GM21515 (cell line): ENCODE results near the gene TOM1L2.

Experiments used
- ATAC-seq: cut with Tn5 transposase; IDR thresholded peaks from one replicate; pipeline ENCODE4 v1.9.1; 2021; ENCODE audit not compliant: unreplicated experiment

TOM1L2 gene

DNA sequence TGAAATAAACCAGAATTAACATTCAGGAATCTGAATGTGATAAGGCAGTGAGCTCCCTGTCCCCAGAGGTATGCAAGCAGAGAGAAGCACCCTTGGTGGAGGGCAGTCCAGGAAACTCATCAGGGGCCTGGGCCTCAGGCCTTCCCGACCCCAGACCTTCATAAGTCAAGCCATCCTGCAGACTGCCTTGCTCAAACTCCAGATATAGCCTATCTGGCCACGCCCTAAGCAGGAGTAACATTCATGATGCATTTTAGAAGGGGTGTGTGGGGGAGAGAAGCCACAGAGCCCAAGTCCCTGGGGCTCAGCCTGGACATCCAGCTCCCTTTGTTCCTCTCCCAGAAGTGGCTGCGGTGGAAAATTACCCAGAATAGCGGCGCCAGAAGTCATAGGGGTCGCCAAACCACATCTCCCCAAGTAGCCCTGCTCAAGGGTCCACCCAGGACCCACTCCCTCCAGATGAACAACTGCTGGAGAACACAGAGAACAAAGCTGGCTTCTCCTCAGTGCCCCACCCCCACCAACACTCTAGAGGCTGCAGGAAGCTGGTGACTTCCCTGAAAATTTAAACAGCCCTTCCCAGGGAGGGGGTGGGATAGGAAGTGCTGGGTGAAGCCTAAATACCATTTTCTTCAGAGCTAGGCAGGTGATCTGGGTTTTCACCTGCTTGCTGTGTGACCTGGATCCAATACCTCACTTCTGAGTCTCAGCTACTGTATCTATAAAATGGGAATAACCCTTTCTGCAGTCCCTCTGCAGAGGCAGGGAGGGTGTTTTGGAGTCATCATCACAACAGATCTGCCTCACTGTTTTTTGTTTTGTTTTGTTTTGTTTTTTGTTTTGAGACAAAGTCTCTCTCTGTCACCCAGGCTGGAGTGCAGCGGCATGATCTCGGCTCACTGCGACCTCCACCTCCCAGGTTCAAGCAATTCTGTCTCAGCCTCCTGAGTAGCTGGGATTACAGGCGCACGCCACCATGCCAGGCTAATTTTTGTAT is 133.9 kb downstream of the TOM1L2 start:
- no peak for ATAC-seq

DNA sequence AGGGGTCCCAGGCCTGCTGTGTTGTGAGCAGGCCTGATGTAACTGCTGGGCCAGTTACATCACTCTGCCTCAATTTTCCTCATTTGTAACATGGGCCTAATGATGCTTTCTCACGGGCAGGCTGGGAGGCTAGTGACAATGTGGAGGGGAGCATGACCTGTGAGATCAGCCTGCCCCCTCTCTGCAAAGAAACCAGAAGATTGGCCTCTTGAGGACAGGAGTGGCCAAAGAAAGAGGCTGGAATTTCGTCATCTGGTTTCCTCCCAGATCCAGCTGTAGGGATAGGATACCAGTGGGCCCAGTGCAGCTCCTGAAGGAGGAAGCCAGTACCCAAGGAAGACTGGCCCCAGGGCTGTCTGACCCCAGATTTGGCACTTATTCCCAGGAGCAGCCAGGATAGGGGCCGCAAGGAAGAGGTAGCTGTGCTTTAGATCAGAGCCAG is 134.8 kb downstream of the TOM1L2 start:
- ATAC-seq, result no peak

DNA sequence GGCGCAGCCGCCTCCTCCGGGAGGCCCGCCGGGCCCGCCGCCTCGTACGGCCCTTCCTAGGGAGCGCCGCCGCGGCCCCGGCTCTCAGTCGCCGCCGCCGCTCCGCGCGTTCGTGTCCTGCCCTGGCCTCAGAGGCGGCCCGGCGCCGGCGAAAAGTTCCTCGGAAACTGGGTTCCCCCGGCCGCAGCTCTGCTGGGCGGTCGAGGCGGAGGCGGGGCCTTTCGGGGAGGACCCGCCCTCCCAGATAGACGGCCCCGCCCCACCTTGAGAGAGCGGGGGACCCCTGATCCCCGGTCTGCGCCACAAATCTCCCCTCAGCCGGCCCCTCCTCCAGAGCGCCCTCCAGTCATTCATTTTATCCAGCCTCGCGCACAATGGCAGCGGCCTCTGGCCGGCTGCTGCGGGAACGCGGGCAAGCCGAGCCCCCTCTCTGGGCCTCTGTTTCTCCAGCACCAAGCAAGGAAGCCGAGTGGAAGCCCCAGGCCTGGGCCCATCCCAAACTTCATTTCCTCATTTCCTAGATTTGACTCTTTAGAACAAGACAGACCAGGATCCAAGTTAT is 135.3 kb downstream of the TOM1L2 start, which contains the start of gene SREBF1:
SREBF1 (minus strand) TSS at position 169 of the 562 bp plus-strand sequence. CDS start 169 bp downstream, outside the sequence.
- peak; percentile 29 for ATAC-seq

DNA sequence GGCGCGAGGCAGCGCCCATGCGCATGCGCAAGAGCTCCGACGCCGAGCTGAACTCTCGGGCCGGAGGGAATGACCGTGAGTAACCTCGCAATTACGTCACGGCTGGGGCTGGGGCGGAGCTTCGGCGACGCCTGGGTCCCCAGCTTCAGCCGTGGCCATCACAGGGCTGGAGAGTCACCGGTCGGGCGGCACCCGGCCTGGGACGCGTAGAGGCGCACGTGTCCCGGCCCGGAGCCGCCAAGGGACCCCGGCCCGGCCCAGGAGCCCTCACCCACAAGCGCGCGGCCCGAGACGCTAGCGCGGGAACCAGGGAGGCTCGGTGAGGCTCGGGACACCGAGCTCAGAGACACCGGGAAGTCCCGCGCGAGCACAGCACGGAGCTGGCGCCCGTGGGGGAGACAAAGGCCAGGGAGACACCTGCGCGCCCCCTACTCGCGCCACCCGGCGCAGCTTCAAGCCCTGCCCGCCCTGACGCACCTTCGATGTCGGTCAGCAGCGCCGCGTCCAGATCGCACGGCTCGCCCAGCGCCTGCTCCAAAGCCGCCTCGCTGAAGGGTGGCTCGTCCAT is 135.9 kb downstream of the TOM1L2 start:
- peak; percentile 61 for ATAC-seq

DNA sequence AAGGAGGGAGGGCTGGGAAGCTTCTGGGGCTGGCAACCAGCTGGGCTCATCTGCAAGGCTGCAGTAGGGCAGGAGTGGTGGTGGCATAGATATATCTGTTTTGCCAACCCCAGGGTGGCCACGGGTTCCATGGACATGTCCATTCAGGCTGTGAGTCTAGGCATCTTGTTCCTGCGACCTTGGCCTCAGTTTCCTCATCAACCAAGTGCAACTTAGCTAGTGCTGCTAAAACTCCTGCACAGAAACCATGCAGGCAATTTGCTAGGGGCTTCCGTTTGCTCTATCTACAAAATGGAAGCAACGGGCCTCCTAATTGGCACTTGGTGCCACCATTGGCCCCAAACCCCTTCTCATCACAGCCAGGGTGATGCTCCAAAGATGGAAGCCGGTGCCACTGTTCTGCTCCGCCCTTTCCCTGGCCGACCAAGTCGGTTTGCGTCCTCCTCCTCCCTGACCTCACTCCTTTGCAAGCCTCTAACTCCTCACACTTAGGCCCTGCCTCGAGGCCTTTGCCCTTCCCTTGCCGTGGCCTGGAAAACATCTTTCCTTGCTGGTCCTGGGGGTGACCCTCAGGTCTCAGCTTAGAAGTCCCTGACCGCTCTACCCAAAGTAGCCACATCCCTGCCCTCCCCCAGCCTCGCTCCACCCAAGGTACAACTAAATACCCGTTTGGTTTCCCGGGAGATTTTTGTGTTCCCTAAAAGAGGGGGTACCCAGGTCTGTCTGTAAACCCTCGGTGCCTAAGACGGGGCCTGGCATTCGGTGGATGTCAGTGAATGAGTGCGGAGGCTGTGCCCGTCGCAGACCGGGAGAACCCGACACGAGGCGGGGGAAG is 136.6 kb downstream of the TOM1L2 start:
- ATAC-seq, result no peak

DNA sequence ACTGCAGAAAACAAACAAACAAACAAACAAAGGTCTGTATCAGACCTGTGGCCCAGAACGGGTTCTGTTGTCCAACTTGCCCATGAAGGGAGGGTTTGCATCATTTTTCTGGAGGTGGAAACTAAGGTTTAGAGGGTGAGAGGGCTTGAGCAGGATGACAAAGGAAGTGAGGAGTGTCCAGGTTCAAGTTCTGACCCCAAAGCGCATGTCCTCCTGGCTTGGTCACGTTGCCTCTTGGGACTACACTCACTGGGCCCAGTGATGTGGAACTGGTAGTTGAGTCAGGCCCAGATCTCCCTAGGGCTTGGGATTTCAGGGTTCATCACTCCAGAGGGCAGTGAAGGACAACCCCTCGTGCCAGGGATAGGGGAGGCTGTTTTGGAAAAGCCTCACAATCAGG is 137.2 kb downstream of the TOM1L2 start:
- ATAC-seq, result no peak

DNA sequence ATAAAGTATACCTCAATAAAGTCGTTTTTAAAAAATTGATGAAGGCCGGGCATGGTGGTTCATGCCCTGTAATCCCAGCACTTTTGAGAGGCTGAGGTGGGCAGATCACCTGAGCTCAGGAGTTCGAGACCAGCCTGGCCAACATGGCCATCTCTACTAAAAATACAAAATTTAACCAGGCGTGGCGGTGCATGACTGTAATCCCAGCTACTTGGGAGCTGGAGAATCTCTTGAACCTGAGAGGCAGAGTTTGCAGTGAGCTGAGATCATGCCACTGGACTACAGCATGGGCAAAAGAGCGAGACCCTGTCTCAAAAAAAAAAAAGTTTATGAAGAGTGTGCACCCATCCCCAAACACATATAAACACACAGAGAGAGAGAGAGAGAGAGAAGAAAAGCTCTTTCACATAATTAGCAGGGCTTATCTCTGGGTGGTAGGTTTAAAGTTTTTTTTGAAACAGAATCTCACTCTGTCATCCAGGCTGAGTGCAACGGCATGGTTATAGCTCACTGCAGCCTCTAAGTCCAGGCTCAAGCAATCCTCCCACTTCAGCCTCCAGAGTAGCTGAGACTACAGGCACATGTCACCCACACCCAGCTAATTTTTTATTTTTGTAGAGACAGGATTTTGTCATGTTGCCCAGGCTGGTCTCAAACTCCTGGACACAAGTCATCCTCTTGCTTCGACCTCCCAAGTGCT is 138.4 kb downstream of the TOM1L2 start:
- no peak for ATAC-seq

DNA sequence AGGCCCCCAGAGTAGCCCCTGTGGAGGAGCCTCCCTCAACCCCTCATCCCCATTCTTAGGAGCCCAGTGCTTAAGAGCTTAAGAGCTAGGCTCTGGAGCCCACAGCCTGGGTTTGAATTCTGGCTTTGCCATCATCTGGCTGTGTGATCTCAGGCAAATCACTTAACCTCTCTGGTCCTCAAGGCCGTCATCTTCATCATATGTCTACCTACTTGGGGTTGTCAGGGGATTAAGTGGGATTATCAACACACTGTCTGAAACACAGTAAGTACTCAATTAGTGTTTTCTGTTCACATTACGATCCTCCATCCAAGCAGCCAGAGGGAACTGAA is 140.2 kb downstream of the TOM1L2 start:
- ATAC-seq, result no peak

DNA sequence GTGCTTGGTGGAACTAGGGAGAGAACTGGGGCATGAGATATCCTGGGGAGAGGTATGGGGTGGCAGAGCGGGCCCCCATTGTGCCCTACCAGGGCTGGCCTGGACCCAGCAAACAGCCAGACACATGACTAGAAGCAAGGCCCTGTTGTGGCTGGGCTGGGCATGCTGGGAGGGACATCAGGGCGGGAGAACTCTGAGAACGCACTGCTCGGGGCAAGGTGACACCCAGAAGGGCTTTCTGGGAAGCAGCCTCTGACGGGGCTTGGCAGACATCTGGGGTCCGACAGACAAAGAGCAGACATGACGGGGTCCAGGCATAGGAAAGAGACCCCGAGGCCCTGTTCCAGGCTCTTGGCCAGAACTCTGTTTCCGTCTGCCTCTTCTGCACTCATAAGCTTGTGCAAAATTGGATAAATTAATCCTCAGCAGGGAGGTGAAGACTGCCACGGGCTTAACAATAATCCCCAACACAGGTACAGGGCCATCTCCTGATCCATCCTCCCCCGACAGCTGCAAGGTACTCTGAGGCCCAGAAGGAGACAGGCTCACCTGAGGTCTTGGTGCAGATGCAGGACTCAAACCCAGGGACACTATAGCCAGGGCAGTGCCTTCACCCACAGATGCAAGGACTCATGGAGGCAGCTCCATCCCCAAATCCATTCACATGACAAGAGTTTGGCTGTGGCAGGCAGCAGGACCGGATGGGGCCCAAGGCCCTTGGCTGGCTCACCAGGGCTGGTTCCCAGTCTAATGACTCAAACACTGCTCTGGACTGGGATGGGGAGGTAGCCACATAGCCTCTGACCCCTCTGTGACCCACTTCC is 140.8 kb downstream of the TOM1L2 start:
- no peak for ATAC-seq

DNA sequence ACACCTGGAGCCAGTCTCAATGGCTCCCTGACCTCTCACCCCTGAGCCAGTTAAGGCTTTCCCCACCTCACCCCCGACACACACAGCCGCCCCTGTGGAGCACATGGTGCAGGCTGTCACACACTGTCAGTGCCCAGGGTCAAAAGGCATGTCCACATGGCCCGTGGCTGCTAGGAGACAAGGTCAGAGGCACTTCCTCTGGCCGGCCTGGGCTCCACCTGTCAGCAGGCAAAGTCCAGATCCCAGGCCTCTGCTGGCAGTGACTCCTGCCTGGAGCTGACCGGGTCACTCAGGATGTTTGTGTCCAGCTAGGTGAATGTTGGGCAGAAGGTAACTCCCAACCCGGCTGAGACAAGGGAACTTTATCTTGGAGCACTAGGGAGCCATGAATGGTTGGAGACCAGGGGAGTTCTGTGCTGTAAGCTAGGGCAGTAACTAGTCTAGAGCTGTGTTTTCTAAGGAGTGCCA is 141.4 kb downstream of the TOM1L2 start:
- no peak for ATAC-seq

DNA sequence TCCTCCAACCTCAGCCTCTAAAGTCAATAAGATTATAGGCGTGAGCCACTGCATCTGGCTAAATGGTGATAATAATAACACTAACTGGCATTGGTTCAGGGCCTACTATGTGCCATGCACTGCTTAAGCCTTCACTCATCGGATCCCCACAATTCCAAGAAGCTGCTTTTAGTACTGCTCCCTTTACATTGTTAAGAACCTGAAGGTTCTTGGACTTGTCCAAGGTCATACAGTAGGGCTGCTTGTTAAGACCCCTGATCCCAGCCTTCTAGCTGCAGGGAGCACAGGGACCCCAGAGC is 142.0 kb downstream of the TOM1L2 start:
- ATAC-seq, result no peak

DNA sequence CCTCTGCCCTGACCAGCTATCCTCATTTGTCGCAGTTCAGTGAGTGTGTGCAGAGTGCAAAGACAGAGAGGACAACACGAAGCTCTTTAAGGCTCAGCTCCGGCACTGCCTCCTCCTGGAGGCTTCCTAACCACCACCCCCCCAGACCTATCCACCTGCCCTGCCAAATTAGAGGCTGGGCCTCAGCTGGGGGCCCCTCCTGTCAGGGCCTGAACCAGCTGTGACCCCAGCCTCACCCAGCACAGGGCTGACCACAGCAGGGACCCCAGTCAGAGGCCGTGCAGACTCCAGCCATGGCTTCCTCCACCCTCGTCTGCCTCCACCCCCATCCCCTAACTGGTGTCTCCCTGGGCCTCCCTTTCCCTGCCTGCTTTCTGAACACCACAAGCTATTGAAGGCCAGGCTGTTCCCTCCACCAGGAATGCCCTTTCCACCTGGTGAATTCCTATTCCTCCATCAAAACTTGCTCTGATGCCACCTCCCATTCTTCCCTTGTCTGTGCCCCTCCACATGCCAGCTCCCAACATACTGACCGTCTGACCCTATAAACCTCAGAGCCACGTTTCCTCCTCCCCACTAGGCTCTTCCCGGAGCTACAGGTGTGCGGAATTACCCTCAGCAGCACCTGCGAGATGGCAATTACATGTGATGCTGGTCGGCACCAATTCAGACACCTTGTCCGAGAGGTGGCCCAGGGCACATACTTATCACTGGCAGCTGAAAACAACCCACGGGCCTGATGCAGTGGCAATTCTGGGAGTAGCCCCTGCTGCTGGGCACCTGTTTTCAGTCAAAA is 144.2 kb downstream of the TOM1L2 start:
- ATAC-seq, result no peak

DNA sequence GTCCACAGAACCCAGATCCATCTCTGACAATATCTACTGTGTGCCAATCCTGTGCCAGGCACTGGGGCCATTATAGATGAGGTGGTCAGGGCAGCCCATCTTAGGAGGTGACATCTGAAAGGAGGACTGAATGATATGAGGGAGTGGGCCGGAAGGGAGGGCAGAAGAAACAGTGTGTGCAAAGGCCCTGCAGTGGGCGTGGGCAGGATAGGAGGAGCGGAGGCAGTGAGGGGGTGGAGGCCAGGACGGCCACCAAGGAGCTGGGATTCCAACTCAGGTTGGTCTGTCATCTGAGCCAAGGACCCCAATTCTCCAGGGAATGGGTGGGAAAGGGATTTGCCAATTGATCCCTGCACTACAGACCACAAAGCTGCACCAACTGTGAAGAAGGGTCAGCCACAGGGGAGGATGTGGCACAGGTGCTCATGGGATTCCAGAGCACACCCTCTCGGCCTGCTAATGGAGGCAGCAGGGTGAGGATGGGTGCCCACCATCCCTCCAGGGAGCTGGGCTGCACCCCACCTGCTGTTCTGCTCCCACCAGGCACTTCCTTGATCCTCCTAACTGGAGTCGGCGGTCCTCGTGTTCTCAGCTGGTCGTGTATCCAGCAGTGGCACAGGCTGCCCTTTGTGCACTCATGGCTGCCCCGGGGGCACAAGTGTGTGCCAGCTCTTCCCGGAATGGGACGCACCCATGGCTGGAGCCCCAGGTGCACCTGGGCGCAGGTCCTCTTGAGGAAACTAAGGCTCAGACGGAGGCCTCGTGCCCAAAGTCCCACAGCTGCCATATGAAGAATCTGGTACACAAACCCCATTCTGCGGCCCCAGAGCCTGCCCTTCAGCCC is 145.0 kb downstream of the TOM1L2 start:
- ATAC-seq, result no peak

DNA sequence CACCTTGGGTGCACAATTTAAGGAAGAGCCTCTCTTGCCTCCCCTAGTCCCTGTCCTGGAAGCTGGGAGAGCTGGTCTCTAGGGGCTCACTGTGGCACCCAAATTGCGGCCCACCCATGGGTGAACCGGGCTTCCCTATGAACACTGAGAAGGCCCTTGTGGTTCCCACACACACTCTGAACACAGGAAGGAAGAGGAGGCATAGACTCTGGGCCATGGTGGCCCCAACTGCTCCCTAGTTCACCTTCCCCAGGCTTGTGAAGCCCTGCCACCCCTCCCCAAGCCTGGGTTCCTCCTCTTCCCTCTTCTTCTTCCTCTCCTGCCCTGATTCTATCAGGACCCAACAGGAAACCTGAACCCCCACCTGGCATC is 145.9 kb downstream of the TOM1L2 start:
- ATAC-seq, result no peak

DNA sequence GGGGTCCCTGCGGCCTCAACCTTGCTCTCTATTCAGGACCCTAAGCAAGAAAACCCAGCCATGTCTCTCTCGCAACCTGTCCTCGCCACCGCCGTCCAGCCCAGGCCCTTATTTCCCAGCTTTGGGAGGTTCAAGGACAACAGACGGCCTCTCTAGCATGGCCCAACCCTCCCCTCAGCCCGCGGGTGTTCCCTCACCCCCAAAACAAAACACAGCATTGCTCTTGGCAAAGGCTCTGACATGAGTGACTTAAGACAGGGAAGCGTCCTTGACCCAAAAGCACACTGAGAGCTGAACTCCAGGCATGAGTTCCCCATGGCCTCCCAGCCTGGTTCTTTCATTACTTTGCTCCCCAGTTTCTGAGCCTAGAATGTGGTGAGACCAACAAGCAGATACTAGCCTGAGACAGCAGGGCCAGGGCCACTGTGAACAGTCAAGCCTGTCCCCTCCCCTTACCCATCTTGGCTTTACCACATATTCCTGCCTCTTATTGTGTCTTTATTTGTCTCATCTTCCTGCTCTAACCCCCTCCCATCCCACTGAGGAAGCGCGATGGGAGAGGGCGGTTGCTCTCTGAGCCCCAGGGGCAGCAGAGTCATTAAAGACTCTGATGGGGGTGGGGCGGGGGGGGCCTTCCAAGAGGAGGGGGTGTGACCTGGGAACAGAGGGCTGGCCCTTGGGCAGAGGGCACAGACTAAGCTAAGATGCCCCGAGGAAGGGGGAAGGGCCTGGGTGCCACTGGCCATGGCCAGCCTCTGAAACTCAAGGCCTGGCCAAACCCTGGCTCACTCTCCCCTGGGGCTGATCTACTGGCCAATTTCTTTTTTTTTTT is 147.2 kb downstream of the TOM1L2 start:
- ATAC-seq, result no peak

DNA sequence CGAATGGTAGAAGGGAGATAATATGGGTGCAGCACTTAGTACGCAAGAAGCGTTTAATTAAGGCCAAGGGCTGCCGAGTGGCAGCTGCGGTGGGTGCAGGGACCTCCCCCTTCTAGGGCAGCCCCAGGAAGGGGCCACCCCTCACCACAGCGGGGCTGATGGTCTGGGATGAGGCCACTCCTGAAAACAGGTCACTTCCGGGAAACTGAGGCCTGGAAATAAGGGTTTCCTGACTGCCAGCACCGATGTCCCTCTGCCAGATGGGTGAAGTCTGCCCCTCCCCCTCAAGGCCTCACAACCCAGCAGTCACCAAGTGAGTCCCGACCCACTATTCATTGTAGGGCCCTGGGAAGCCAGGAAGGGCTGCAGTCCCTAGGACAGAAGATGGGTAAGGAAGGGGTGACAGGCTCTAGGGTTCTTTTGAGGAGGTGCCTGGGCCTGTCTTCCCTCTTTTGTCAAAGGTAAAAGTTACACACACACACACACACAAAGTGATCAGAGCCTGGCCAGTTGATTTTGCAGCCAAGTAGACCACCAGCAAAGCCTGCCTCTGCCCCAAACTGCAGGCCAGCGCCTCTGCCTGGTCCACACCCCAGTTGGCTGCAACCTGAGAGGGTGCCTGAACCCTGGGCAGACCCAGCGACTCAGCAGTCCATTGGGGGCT is 147.9 kb downstream of the TOM1L2 start:
- ATAC-seq, result peak; percentile 12
